T-helper 2 cell (primary cell): ENCODE measurements around the gene SAA2.
A peak's percentile ranks its signal among the peaks of the same experiment; 100 is the strongest.
"Not testable (repeated sequence)": the region's sequence is repeated elsewhere in the genome, so short reads cannot be mapped to it uniquely, and the experiment has no call there.

Experiments used
- DNase-seq, 5 experiments: peaks; one replicate each; pipeline versions ENCODE4 v3.0.0 to v3.0.0-alpha.2; 2012 to 2022
- total RNA-seq, 2 donors: gene quantifications; one replicate each; lab custom pipeline; 2026; lab: John Stamatoyannopoulos, UW

The SAA2 gene
- total RNA-seq: 0 reads per million in 2 donors

DNA sequence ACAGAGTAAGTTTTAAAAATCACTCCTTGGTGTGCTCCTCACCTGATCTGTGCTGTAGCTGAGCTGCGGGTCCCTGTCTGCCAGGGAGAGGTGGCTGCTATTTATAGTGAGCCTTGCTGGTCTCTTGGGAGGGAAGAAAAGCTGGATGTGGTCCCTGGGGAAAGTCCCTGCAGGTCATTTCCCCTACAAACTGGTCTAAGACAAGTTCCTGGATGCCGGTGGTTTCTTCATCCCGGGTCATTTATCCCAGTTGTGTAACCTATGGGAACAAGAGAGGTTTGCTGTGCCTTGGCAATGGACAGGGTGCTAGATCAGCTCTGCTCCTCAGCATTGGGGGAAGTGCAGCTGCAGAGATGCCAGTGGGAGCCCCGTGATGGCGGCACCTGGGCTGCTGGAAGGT is at the start of gene SAA2:
Gene SAA2, minus strand, starts transcription at position 108 of the 400 bp plus-strand sequence. CDS start 657 bp downstream, outside the sequence.
- no peak for DNase-seq

DNA sequence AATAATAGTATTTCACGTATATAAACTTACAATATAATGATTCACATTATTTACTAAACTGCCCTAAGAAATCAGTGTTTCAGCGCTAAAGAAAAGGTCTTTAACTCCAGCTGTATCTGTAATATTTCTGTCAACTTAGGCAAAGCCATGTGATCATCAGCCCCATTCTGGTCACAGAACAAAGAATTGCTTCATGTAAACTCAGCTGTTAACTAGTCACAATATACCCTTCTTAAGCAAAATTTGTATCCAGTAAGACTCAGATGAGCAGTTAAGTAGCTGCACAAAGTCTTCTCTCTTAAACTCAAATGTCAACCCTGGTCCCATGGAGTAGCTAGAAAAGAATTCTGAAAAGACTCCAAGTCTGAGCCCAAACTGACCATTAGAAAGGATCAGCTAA is 46.8 kb upstream of the SAA2 start:
- DNase-seq: no peak

DNA sequence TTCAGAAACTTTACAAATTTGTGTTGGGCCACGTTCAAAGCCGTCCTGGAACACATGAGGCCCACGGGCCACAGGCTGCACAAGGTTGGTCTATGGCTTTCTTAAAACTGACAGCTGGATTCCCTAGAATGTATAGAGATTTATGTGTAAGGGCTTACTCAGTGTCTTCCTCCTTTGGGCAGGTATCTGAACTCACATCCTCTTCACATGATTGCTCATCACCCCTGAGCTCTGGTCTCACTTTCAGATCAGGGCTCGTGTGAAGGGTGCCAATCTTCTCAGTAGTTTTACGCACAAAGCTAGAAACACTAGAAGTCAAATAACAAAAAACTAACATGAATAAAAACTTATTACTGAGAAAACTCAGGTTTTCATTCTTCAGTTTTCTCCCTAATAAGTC is 46.4 kb upstream of the SAA2 start:
- DNase-seq: peak in 1 of 5 experiments; percentile 42

DNA sequence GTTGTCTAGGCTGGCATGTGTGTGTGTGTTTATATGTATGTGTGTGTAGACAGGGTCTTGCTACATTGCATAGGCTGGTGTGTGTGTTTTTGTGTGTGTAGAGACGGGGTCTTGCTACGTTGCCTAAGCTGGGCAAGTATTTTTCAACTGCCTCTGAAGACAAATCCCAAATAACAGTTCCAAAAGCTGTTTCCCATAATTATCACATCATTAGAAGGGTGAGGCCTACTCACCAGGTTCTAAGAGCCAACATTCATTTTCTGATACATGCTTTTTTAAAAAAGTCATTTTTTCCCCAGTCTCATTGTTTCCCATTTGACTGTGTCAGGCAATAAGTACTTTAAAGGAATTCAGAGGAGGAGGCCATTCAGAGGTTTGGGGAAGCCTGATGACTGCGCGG is 40.4 kb upstream of the SAA2 start:
- no peak for DNase-seq

DNA sequence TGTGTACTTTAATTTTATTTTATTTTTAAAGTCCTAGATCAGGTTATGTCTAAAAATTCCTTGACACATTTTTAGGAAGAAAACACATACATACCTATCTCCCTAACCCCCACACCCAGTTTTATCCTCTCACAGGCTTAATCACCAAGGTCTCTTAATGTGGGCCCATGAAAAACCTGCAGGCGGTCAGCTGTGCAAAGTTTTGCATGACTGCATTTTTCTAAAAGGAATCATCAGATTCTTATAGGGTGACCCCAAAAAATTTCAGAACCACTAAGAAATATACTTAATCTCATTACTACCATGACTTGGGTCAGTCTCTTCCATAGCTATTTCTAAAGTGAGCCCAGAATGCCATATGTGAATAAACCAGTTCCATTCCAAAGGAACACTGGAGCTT is 37.4 kb upstream of the SAA2 start:
- no peak for DNase-seq

DNA sequence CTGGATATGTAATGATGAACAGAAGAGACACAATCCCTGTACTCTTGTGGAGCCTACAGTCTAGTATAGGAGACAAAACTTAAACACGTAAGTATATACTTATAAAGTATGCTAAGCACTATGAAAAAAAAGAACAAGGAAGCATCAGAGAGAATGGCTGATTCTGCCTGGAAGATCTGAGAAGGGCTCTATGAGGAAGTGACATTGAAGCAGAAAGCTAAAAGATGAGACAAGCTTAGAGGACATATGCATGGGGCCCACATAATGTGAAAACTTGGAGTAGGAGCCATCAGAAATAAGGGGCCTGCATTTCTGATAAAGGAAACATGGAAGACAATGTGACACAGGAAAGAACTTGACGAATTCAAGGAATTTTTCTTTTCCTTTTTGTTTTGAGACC is 34.2 kb upstream of the SAA2 start:
- DNase-seq: no peak

DNA sequence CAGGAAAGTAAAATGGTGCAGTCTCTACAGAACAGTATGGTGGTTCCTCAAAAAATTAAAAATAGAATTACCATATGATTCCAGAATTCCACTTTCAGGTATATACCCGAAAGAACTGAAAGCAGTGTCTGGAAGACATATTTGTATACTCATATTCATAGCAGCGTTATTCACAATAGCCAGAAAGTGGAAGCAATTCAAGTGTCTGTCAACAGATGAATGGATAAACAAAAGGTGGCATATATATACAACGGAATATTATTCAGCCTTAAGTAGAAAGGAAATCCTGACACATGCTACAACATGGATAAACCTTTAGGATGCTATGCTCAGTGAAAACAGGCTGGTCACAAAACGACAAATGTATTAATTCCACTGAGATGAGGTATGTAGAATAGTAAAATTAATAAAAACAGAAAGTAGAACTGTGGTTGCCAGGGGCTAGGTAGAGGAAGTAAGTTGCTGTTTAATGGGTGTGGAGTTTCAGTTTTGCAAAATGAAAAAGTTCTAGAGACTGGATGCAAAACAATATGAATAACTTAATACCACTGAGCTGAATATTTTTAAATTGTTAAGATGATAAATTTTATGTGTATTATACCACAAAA is 32.1 kb upstream of the SAA2 start:
- peak in 1 of 5 experiments; percentile 67 for DNase-seq

DNA sequence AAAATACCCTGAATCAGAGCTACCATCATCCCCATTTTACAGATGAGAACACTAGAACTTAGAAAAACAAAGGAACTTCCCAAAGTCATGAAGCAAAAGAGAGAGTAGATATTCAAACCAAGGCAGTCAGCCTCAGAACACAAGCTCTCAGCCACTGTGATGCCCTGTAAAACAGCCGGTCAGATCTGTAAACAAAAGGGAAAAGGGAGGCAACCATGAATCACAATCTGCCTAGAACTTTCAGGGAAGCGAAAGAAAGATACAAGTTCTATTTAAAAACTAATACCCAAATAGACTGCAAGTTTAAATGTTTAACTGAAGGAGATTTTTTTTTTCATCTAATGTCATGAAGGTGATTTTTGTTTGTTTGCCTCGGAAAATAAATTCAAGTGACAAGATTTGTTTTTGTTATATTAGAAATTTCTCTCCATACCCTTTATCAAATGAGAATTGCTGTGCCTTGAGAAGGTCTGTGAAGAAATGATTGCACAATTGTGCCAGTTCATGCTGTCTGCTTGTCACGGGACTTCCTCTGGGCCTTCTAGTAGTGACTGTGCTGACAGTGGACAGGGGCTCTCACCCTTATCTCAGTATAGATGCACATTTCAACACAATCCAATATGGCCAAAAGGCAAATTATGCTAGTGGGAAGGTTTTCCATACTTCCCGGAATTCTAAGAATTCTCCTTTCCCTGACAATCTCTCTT is 29.2 kb upstream of the SAA2 start:
- DNase-seq: no peak

DNA sequence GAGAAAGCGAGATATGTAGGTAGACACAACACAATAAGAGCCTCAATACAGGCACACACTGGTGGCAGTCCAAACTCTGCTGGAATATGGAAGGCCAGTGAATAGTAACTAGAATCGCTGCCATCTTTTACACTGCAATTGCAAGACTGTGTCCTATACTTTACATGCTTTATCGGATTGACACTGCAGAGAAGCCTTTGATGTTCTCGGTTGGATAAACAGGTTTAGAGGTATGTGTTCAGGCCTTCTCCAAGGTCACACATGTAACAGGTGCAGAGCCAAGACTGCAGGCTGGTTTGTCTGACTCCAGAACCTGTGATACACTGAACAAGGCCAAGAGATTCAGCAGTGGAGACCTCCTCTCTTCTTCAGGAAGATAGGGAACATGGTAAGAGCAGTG is 22.7 kb upstream of the SAA2 start:
- no peak for DNase-seq

DNA sequence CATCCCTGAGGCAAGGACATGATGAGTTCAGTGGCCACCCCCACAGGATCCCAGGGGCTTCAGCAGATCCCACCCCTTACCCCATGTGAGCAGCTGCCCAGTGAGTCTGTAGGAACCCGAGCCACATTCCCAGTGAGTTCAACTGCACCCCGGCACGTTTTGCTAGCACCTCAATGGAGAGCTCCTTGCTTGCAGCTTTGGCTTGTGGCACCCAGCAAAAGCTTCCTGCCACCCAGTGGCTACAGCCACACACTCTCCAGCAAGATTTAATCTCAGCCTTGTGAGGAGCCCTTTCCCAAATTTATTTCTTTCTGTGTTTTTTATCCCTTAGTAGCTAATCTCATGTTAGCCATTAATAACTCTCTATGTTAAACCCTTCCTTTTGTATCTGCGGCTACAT is 21.6 kb upstream of the SAA2 start:
- DNase-seq: no peak

DNA sequence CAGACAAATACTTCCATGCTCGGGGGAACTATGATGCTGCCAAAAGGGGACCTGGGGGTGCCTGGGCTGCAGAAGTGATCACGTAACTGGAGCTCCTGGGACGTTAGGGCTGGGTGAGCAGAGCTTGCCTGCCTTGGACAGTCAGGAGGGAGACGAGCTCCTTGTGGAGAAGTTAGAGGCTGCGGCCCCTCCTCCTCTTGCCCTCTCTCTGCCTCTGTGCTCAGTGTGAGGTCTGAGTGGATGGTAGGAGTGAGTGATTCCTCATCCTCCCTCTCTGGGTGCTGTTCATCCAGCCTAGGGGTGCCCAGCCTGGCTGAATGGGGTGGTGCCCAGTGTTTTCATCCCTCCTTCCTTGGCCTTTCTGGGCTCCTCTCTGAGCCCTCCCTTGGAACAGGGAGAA is 20.8 kb upstream of the SAA2 start:
- DNase-seq: not testable (repeated sequence)

DNA sequence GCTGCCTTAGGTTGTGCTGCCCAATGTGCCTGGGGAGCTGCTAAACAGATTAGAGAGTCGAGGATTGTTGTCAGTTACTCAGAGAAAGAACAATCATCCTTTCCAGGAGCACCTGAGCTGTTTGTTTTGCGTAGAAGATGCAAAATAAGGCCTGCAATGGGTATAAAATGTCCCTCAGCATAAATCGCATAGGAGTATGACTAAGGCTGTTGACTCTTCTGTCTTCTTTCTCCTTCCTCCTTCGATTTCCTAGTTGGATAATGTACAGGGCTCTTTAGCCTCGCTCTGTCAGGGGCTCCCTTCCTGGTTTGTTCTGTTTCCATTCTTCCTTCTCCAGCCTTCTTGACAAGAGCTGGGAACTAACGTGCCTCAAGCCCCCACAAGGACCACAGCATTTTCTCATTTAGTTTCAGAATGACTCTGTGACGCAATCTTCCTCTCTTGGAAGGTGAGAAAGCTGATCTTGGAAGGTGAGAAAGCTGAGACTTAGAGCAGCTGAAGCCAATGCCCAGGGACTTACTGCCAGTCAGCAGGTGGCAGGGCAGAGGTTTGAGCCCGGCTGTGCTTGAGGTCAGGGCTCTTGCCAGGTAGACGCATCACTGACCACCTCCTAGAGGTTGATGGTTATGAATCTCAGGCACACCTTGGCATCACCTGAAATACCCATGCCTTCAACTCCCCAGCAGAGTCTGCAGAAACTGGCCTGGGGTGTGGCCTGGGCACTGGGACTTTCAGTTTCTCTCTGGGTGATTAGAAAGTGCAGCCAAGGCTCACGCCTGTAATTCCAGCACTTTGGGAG is 19.1 kb upstream of the SAA2 start:
- DNase-seq: peak in 1 of 5 experiments; percentile 27

DNA sequence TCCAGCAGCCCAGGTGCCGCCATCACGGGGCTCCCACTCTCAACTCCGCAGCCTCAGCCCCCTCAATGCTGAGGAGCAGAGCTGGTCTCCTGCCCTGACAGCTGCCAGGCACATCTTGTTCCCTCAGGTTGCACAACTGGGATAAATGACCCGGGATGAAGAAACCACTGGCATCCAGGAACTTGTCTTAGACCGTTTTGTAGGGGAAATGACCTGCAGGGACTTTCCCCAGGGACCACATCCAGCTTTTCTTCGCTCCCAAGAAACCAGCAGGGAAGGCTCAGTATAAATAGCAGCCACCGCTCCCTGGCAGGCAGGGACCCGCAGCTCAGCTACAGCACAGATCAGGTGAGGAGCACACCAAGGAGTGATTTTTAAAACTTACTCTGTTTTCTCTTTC is 17.5 kb upstream of the SAA2 start, which contains the start of gene SAA1:
Gene SAA1, plus strand, starts transcription at position 316 of the 400 bp plus-strand sequence. CDS start 624 bp downstream, outside the sequence.
- DNase-seq: no peak

DNA sequence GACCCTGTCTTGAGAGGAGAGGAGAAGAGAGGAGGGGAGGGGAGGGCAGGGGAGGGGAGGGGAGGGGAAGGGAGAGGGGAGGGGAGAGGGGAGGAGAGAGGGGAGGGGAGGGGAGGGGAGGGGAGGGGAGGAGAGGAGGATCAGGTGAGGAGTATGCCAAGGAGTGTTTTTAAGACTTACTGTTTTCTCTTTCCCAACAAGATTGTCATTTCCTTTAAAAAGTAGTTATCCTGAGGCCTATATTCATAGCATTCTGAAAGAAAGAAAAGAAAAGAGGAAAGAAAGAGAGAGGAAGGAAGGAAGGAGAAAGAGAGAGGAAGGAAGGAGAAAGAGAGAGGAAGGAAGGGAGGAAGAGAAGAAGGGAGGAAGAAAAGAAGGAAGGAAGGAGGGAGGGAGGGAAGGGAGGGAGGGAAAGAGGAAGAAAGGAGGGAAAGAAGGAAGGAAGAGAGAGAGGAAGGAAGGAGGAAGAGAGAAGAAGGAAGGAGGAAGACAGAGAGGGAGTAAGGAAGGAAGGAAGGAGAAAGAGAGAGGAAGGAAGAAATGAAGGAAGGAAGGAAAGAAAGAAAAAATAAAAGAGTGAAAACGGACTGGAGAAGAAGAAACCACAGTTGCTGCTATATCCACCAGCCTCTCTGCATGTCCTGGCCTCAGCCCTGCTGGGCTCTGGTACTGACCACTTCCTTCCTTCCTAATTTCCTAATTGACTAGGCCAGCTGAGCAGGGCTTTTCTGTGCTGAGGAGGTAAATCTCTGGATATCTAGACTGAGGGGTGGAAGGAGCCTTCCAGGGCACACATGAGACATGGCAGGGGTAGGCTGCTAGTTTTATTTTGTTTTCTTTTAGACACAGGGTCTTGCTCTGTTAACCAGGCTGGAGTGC is 16.4 kb upstream of the SAA2 start:
- DNase-seq: no peak

DNA sequence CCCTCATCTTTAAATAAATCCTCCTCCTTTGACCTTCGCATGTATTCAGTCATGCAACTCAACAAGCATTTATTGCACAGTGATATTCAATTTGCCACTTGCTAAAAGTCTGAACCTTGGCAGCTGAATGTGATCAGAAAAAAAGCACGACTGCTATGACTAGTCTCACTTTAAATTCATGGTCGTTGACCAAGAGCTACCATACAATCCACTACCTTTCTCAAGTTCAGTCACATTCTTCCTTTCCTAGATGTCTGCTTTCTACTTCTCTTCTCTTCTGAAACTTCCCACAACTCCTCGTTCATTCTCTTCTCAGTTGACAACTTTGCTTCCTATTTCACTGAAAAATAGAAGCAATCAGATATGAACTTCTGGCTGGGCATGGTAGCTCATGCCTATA is 15.6 kb upstream of the SAA2 start:
- peak in 1 of 5 experiments; percentile 32 for DNase-seq

DNA sequence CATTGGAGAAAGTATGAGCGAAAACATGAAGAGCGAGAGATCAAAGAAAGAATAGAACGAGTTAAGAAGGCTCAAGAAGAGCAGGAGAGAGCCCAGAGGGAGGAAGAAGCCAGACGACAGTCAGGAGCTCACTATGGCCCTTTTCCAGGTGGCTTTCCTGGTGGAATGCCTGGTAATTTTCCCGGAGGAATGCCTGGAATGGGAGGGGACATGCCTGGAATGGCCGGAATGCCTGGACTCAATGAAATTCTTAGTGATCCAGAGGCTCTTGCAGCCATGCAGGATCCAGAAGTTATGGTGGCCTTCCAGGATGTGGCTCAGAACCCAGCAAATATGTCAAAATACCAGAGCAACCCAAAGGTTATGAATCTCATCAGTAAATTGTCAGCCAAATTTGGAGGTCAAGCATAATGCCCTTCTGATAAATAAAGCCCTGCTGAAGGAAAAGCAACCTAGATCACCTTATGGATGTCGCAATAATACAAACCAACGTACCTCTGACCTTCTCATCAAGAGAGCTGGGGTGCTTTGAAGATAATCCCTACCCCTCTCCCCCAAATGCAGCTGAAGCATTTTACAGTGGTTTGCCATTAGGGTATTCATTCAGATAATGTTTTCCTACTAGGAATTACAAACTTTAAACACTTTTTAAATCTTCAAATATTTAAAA is 14.3 kb upstream of the SAA2 start:
- DNase-seq: not testable (repeated sequence)

DNA sequence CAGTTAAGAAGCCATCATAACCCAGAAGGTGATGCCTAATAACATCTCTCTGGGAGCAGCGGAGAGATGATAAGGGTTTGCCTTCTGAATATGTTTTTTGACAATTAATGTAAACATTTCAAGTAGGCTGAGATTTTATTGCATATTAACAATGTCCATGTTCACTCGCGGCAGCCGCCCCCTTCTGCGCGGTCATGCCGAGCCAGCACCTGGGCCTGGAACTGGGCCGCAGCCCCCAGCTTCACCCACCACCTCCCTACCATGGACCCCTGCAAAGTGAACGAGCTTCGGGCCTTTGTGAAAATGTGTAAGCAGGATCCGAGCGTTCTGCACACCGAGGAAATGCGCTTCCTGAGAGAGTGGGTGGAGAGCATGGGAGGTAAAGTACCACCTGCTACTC is 13.3 kb upstream of the SAA2 start:
- DNase-seq: no peak

DNA sequence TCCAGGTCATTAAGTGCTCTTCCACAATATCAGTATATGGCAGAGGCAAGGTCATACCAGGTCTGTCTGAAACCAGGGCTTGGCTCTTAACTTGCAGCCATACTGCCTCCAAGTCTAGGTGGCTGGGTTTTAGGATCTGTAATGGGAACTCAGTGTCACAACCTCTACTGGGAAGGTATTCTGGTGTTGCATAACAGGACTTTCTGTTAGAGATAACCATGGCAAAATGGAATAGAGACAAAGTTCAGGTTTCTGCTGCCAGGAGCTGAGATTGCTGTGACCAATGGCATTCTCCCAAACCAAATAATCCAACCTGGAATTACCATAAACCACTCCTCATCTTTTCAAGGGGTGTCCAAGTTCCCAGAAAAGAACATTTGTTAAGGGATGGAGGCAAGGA is 10.8 kb upstream of the SAA2 start:
- DNase-seq: no peak

DNA sequence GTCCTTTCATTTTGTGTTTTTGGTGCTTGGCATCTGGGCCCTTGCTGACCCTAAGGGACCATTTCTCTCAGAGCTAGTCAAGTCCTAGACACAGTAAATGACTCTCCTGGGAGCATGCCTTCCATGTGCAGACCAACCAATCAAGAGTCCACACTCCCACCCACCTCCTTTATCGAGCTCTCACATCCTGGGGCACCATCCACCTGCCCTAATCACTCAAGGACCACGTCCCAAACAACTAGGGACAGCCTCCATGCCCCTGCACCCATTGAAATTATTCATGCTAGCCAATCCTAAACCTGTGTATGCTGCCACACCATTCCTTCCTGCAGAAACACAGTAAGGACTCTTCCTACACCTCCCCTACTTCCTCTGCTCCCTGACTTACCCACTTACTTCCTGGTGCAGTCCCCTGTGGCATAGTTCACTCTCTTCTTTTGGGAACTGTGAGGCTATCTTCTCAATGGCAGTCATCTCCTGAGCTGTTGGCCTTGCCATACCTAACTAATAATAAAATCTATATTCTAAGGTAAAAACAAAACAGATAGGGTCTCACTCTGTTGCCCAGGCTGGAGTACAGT is 6.4 kb upstream of the SAA2 start:
- no peak for DNase-seq

DNA sequence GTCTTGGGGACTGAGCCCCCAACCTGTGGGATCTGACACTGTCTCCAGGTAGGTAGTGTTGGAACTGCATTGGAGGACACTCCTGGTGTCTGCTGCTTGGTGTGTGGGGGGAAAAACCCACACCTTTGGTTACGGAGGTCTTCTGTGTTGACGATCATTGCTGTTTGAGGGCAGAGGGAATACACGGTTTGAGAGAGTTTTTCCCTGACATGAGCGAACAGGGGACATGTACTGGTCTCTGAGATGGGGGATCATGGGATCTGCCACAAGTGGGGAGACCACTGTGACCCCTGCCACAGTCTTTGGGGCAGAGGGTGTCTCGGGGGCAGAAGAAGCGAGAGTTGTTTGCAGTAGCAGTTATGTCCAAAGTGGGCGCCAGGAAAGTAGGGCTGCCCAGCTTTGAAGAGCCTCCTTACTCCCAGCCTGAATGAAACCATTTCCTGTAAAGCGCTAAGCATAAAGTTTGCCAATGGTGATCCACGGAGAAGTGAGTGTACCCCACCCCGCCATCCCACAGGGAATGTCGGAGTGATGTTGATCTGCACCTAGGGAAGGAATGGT is 5.4 kb upstream of the SAA2 start:
- no peak for DNase-seq

DNA sequence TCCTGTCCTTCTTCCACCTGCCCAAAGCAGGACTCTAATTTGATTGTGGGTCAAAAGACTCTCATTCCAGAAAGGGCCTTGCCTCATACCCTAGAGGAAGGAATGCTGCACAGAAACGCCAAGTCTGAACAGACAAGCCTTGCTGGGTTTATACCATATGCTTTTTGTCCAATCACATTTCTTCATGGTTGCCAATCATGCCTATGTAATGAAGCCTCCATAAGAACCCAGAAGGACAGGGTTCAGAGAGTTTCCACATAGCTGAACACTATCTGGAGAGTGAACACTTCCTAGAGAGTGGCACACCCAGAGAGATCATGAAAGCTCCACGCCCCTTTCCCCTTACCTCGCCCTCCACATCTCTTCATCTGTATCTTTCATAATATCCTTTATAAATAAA is 4.8 kb upstream of the SAA2 start:
- DNase-seq: no peak
